Natural killer cell (primary cell): ENCODE measurements around the gene NEIL1. TPM values are rescaled to one million over a fixed set of nuclear protein-coding genes. Genes with fewer than 3 reads are reported as not detected.

Source experiments
- ATAC-seq, 3 donors: fragments of 150-1000 bp in 2 of 3; fragments of 200-7000 bp in 1 of 3; cut with Tn5 transposase; 1 replicate in 1 of 3; 2 replicates in 2 of 3; pipeline ENCODE4 v1.10.0; 2021; ENCODE audit warnings: mild to moderate bottlenecking in 2 of 3, moderate library complexity in 2 of 3
- DNase-seq, 2 donors: peaks; one replicate each; pipeline versions ENCODE4 v3.0.0 to v3.0.0-alpha.2; 2013 to 2021; ENCODE audit warnings: mixed read lengths in 1 of 2
- H3K27ac ChIP-seq: one replicate; pipeline ENCODE4 v1.5.1; 2013; ENCODE audit warnings: mild to moderate bottlenecking, low read length
- H3K27me3 ChIP-seq: one replicate; pipeline ENCODE4 v1.6.1; 2013; ENCODE audit warnings: low read length; ENCODE audit not compliant: control insufficient read depth, insufficient read depth
- H3K36me3 ChIP-seq: one replicate; pipeline ENCODE4 v1.6.1; 2013; ENCODE audit warnings: low read length; ENCODE audit not compliant: control insufficient read depth, insufficient read depth
- H3K4me1 ChIP-seq: one replicate; pipeline ENCODE4 v1.6.1; 2013; ENCODE audit warnings: low read length; ENCODE audit not compliant: control insufficient read depth, insufficient read depth
- H3K4me3 ChIP-seq: one replicate; pipeline ENCODE4 v1.5.1; 2013; ENCODE audit warnings: low read length
- H3K9me3 ChIP-seq: one replicate; pipeline ENCODE4 v1.6.1; 2013; ENCODE audit warnings: low read length; ENCODE audit not compliant: control insufficient read depth, insufficient read depth
- H3K27ac Mint-ChIP-seq, 2 donors: one replicate each; pipeline ENCODE4 v1.8.0; 2022; ENCODE audit warnings: mild to moderate bottlenecking in 2 of 2, mixed read lengths in 2 of 2, moderate library complexity in 1 of 2
- H3K27me3 Mint-ChIP-seq, 2 donors: one replicate each; pipeline ENCODE4 v1.8.0; 2022; ENCODE audit warnings: low read depth in 2 of 2, mixed read lengths in 2 of 2
- H3K36me3 Mint-ChIP-seq: one replicate; pipeline ENCODE4 v1.8.0; 2022; ENCODE audit warnings: mixed read lengths
- H3K4me1 Mint-ChIP-seq, 2 donors: one replicate each; pipeline ENCODE4 v1.8.0; 2022; ENCODE audit warnings: mixed read lengths in 2 of 2
- H3K4me3 Mint-ChIP-seq: one replicate; pipeline ENCODE4 v1.8.0; 2022; ENCODE audit warnings: mild to moderate bottlenecking, moderate library complexity, mixed read lengths
- H3K9me3 Mint-ChIP-seq, 2 donors: one replicate each; pipeline ENCODE4 v1.8.0; 2022; ENCODE audit warnings: mixed read lengths in 2 of 2
- WGBS: methylation state at CpG from one replicate; pipeline ENCODE4 v1.1.7; 2013; ENCODE audit warnings: missing lambda C conversion rate; ENCODE audit not compliant: insufficient coverage; 5-methylcytosine and 5-hydroxymethylcytosine counted together
- intact Hi-C: fragments of 100-400 bp; cut with micrococcal nuclease; formaldehyde crosslinking; loops from one replicate; pipeline ENCODE4 v1.14.2; 2022
- total RNA-seq, 4 donors: library from RNA; stranded (reverse); fragments of 120-200 nt in 1 of 4; gene quantifications; one replicate each; pipeline versions ENCODE4 v1.2.3 to v1.2.4, GENCODE V29; 2013 to 2022
- TF ChIP-seq, protein P1 (sequence below): fragments of 200-600 bp; IDR thresholded peaks from one replicate; pipeline ENCODE4 v1.8.0; 2022; ENCODE audit warnings: antibody characterized with exemption

The NEIL1 gene
- total RNA-seq, 3 donors from 2014 or later (not counting 1 experiment from before 2014, with no cell fraction given): 97.1 to 324 (median 112) TPM

DNA sequence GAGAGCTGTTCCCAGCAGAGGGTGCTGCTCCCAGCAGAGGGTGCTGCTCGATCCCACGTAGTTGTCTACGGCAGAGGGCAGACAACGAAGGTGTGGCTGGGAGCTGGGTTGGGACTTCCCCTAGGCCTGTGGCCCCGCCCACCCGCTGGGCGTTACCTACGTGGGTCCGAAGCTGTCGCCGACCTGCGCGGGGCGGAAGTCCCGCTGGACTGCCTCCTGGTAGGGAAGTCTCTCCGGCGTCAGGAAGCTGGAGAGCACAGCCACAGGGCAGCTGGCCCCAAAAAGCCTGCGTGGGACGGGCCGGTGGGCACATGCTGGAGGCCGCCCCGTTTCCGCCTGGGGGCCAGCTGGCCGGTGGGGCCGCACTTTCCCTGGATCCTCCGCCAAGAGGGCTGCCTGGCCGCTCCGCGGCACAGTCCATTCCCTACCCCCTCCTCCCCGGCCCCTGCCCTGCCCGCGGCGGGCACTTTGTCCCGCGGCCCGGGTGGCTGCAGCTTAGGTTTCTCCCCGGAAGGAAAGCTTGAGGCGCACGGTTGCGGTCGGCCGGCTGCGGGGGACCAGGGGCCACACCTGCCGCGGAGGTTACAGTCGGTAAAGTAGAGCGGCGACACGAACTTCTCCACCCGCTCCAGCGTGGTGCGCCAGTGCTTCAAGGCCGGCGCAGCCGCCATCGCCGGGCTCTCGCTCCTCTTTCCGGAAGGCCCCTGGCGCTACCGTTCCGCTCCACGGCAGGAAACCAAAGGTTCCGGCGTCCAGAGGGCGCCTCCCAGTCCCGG is 21.3 kb downstream of the NEIL1 start, which contains the start of gene MAN2C1:
MAN2C1 (minus strand) TSS at position 695 of the 776 bp plus-strand sequence; CDS start at position 671, 24 bp downstream.
- no peaks in the 10 kb centered on the region for H3K27me3 Mint-ChIP-seq
- Histone ChIP-seq H3K4me3 (peak within 1 kb of the TSS; percentile 57), H3K36me3 (peaks cover 35% of the 10 kb centered on the region), H3K27me3 (no peaks in the 10 kb centered on the region), H3K9me3 (no peaks in the 10 kb centered on the region), H3K4me1 (peaks cover 16% of the 10 kb centered on the region), H3K27ac (peak within 1 kb of the TSS; percentile 93)
- TF ChIP-seq, protein P1, sequence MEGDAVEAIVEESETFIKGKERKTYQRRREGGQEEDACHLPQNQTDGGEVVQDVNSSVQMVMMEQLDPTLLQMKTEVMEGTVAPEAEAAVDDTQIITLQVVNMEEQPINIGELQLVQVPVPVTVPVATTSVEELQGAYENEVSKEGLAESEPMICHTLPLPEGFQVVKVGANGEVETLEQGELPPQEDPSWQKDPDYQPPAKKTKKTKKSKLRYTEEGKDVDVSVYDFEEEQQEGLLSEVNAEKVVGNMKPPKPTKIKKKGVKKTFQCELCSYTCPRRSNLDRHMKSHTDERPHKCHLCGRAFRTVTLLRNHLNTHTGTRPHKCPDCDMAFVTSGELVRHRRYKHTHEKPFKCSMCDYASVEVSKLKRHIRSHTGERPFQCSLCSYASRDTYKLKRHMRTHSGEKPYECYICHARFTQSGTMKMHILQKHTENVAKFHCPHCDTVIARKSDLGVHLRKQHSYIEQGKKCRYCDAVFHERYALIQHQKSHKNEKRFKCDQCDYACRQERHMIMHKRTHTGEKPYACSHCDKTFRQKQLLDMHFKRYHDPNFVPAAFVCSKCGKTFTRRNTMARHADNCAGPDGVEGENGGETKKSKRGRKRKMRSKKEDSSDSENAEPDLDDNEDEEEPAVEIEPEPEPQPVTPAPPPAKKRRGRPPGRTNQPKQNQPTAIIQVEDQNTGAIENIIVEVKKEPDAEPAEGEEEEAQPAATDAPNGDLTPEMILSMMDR: peak; percentile 14
- peaks cover 14 to 21% of the 10 kb centered on the region in 2 donors for H3K4me1 Mint-ChIP-seq
- intact Hi-C loops: loop anchor here (1.0 to 10.0 kb wide), 3 partner anchors 18 to 277 kb away; partner anchors contain the start of genes IMP3 and SNX33
- peak; percentile 92 to 95 (median 92) for ATAC-seq
- no peaks in the 10 kb centered on the region for H3K9me3 Mint-ChIP-seq
- H3K4me3 Mint-ChIP-seq: peak within 1 kb of the TSS; percentile 89
- H3K36me3 Mint-ChIP-seq: no peaks in the 10 kb centered on the region
- WGBS: under 1% methylated on average over 67 of the region's 67 CpGs
- peak; percentile 85 to 97 for DNase-seq
- peak within 1 kb of the TSS; percentile 90 to 92 for H3K27ac Mint-ChIP-seq

DNA sequence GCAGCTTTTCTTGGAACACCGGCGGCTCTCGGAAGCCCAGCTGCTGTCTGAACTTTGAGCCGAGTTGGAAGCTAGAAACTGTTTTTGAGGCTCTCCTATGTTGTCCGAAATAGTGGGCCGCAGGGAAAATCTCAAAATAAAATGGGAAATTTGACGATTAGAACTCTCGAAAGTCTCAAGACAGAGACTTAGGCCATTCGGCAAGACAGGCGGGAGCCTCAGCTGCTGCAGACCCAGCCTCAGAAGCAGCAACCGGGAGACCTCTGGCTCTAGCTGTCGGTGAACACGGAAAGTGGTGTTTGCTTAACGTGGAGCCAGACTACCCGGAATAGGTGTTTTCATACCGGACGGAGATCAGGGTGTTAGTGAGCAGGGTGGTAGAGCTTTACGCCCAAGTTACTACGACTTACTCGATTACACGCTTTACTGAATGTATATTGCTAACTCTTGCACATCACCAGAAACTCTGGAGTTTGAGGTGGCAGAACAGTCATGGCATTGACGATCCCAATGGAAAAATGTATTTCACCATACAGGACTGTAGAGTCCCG is 21.9 kb downstream of the NEIL1 start:
- no peaks in the 10 kb centered on the region for H3K9me3 Mint-ChIP-seq
- ATAC-seq: peak in 2 of 3 donors; percentile 14 to 18
- intact Hi-C loops: loop anchor here (1.0 to 10.0 kb wide), 3 partner anchors 18 to 276 kb away; partner anchors contain the start of genes IMP3 and SNX33
- no peaks in the 10 kb centered on the region for H3K36me3 Mint-ChIP-seq
- Histone ChIP-seq H3K27ac (peak overlapping the region; percentile 93), H3K36me3 (peaks cover 33% of the 10 kb centered on the region), H3K27me3 (no peaks in the 10 kb centered on the region), H3K9me3 (no peaks in the 10 kb centered on the region), H3K4me1 (peaks cover 16% of the 10 kb centered on the region), H3K4me3 (peak overlapping the region; percentile 57)
- peaks cover 14 to 21% of the 10 kb centered on the region in 2 donors for H3K4me1 Mint-ChIP-seq
- TF ChIP-seq, protein P1: no peak
- WGBS: 6% methylated on average over 23 of the region's 23 CpGs
- H3K4me3 Mint-ChIP-seq: peak overlapping the region; percentile 89
- peak in 1 of 2 donors; percentile 59 for DNase-seq
- H3K27me3 Mint-ChIP-seq: no peaks in the 10 kb centered on the region
- H3K27ac Mint-ChIP-seq: peak overlapping the region; percentile 90 to 92

DNA sequence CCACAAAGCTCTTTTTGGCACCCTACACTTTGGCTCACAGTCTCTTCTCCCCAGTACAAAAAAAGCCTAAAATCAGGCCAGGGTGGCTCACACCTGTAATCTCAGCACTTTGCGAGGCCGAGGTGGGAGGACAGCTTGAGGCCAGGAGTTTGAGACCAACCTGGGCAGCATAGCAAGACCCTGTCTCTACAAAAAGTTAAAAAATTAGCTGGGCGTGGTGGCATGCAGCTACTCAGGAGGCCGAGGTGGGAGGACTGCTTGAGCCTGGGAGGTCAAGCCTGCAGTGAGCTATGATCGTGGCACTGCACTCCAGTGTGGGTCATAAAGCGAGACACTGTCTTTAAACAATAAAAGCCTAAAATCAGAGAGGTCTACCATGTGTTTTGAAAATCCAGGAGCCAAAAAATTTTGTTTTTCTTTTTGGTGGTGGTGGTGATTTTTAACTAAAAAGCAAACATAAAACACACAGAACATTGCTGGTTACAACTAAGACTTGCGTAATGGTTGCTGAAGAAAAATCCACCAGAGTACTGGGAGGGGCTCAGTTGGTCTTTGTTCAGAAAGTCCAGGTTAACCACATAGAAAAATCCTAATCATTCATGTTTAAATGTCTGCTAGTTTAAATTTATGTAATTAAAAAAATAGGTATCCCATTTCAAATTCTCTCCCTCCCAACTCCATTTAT is 23.2 kb downstream of the NEIL1 start:
- Histone ChIP-seq H3K27ac (peak overlapping the region; percentile 25), H3K36me3 (peaks cover 32% of the 10 kb centered on the region), H3K9me3 (no peaks in the 10 kb centered on the region), H3K27me3 (no peaks in the 10 kb centered on the region), H3K4me3 (no peak overlapping the region), H3K4me1 (peaks cover 16% of the 10 kb centered on the region)
- peaks cover 14 to 21% of the 10 kb centered on the region in 2 donors for H3K4me1 Mint-ChIP-seq
- H3K9me3 Mint-ChIP-seq: no peaks in the 10 kb centered on the region
- H3K36me3 Mint-ChIP-seq: peaks cover 10% of the 10 kb centered on the region
- no peak for ATAC-seq
- H3K27me3 Mint-ChIP-seq: no peaks in the 10 kb centered on the region
- no peak for DNase-seq
- peak overlapping the region; percentile 90 to 92 for H3K27ac Mint-ChIP-seq
- intact Hi-C loops: loop anchor here (2.0 to 10.0 kb wide), 2 partner anchors 35 to 275 kb away; partner anchors contain the start of genes IMP3 and SNX33
- 97% methylated on average over 6 of the region's 7 CpGs for WGBS
- peak overlapping the region; percentile 89 for H3K4me3 Mint-ChIP-seq
- TF ChIP-seq, protein P1: no peak
